ENCODE results near the gene BMP6. TPM values are rescaled to one million over a fixed set of nuclear protein-coding genes. Genes with fewer than 3 reads are reported as not detected.

BMP6 gene
- polyA plus RNA-seq, 1 donor from 2014 or later: 2.4 TPM

- TF ChIP-seq CTCF (IDR thresholded peaks at IDR 0.05; ENCODE audit: poor library complexity, severe bottlenecking) (no peak), SMC3 (conservative IDR thresholded peaks at IDR 0.05; ENCODE audit: poor library complexity) (no peak)
Measured at GRCh38 chr6:7819431-7820015, 93.6 kb downstream of the BMP6 start (continued).

GRCh38 chr6:7820288-7820835 is 94.5 kb downstream of the BMP6 start:
- Histone ChIP-seq H3K36me3 (ENCODE audit: insufficient read depth, low read length) (no peaks in the 10 kb centered on the region), H3F3A (ENCODE audit: insufficient read depth, low read length, poor library complexity, severe bottlenecking) (no peaks in the 10 kb centered on the region), H3K4me2 (ENCODE audit: low read length) (no peak overlapping the region), H4K20me1 (ENCODE audit: insufficient read depth) (no peaks in the 10 kb centered on the region), H2AFZ (ENCODE audit: low read depth, low read length) (no peak overlapping the region), H3K79me2 (replicated peaks; ENCODE audit: insufficient read depth, low read length) (no peaks in the 10 kb centered on the region), H3K9me3 (ENCODE audit: low read length) (no peaks in the 10 kb centered on the region), H3K9ac (ENCODE audit: low read length) (no peak overlapping the region), H3K9me2 (ENCODE audit: insufficient read depth, low read length) (no peaks in the 10 kb centered on the region), H3K27me3 (ENCODE audit: insufficient read depth, low read depth, low read length) (no peaks in the 10 kb centered on the region), H3K27ac (ENCODE audit: low read length) (no peak overlapping the region), H3K4me3 (ENCODE audit: low read length) (no peak overlapping the region)
- no peak for TF ChIP-seq TAF1 (IDR thresholded peaks at IDR 0.05; ENCODE audit: low read depth)
- TF ChIP-seq CTCF (IDR thresholded peaks at IDR 0.05; ENCODE audit: poor library complexity, severe bottlenecking): no peak
- no peak for TF ChIP-seq MXI1 (conservative IDR thresholded peaks at IDR 0.05; ENCODE audit: poor library complexity, severe bottlenecking)
- no peak for TF ChIP-seq RAD21 (conservative IDR thresholded peaks at IDR 0.05)
- no peak for TF ChIP-seq POLR2AphosphoS5 (IDR thresholded peaks at IDR 0.05)
- TF ChIP-seq EP300 (conservative IDR thresholded peaks at IDR 0.05; ENCODE audit: poor library complexity, severe bottlenecking): no peak
- TF ChIP-seq, protein P1, sequence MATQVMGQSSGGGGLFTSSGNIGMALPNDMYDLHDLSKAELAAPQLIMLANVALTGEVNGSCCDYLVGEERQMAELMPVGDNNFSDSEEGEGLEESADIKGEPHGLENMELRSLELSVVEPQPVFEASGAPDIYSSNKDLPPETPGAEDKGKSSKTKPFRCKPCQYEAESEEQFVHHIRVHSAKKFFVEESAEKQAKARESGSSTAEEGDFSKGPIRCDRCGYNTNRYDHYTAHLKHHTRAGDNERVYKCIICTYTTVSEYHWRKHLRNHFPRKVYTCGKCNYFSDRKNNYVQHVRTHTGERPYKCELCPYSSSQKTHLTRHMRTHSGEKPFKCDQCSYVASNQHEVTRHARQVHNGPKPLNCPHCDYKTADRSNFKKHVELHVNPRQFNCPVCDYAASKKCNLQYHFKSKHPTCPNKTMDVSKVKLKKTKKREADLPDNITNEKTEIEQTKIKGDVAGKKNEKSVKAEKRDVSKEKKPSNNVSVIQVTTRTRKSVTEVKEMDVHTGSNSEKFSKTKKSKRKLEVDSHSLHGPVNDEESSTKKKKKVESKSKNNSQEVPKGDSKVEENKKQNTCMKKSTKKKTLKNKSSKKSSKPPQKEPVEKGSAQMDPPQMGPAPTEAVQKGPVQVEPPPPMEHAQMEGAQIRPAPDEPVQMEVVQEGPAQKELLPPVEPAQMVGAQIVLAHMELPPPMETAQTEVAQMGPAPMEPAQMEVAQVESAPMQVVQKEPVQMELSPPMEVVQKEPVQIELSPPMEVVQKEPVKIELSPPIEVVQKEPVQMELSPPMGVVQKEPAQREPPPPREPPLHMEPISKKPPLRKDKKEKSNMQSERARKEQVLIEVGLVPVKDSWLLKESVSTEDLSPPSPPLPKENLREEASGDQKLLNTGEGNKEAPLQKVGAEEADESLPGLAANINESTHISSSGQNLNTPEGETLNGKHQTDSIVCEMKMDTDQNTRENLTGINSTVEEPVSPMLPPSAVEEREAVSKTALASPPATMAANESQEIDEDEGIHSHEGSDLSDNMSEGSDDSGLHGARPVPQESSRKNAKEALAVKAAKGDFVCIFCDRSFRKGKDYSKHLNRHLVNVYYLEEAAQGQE (IDR thresholded peaks at IDR 0.05; ENCODE audit: borderline replicate concordance): no peak
- no peak for TF ChIP-seq EZH2 (IDR thresholded peaks at IDR 0.05; ENCODE audit: borderline replicate concordance, insufficient read depth, low read length, poor library complexity, severe bottlenecking)
- no peak for TF ChIP-seq SMC3 (conservative IDR thresholded peaks at IDR 0.05; ENCODE audit: poor library complexity)

All from neural cell (in vitro differentiated cells).